WERI-Rb-1 (cell line): Measurements from ENCODE around the gene FBXO21.

Experiments
- DNase-seq: peaks from one replicate; pipeline ENCODE4 v3.0.0-alpha.2; 2020
- H3K27ac ChIP-seq: fragments of 250-450 bp; sonication (Bioruptor Pico); 2 replicates; pipeline ENCODE4 v1.5.1; 2020; ENCODE audit warnings: mild to moderate bottlenecking, moderate library complexity
- H3K27me3 ChIP-seq: fragments of 250-450 bp; sonication (Bioruptor Pico); 2 replicates; pipeline ENCODE4 v1.5.1; 2021; ENCODE audit warnings: mild to moderate bottlenecking, low read depth, moderate library complexity; ENCODE audit not compliant: insufficient read depth, severe bottlenecking
- H3K36me3 ChIP-seq: fragments of 250-450 bp; sonication (Bioruptor Pico); 2 replicates; pipeline ENCODE4 v1.5.1; 2020; ENCODE audit warnings: mild to moderate bottlenecking, moderate library complexity
- H3K4me3 ChIP-seq: 2 replicates; pipeline ENCODE4 v1.5.1; 2011; ENCODE audit warnings: low read depth, mild to moderate bottlenecking, control low read depth, low read length
- H3K9me3 ChIP-seq: fragments of 250-450 bp; sonication (Bioruptor Pico); 2 replicates; pipeline ENCODE4 v1.5.1; 2021; ENCODE audit warnings: mild to moderate bottlenecking, moderate library complexity; ENCODE audit not compliant: severe bottlenecking
- TF ChIP-seq, protein P1 (sequence below): IDR thresholded peaks from 2 replicates; pipeline ENCODE4 v1.5.1; 2011; ENCODE audit warnings: low read depth, mild to moderate bottlenecking, control low read depth, inconsistent platforms, low read length

FBXO21 gene

GRCh38 chr12:117214797-117215196 is 24.5 kb upstream of the FBXO21 start:
- H3K9me3 ChIP-seq, result no peaks in the 10 kb centered on the region
- no peak for DNase-seq
- H3K27me3 ChIP-seq, result no peaks in the 10 kb centered on the region
- H3K27ac ChIP-seq, result no peak overlapping the region
- no peak overlapping the region for H3K4me3 ChIP-seq
- TF ChIP-seq, protein P1, sequence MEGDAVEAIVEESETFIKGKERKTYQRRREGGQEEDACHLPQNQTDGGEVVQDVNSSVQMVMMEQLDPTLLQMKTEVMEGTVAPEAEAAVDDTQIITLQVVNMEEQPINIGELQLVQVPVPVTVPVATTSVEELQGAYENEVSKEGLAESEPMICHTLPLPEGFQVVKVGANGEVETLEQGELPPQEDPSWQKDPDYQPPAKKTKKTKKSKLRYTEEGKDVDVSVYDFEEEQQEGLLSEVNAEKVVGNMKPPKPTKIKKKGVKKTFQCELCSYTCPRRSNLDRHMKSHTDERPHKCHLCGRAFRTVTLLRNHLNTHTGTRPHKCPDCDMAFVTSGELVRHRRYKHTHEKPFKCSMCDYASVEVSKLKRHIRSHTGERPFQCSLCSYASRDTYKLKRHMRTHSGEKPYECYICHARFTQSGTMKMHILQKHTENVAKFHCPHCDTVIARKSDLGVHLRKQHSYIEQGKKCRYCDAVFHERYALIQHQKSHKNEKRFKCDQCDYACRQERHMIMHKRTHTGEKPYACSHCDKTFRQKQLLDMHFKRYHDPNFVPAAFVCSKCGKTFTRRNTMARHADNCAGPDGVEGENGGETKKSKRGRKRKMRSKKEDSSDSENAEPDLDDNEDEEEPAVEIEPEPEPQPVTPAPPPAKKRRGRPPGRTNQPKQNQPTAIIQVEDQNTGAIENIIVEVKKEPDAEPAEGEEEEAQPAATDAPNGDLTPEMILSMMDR, result no peak
- H3K36me3 ChIP-seq, result no peaks in the 10 kb centered on the region

GRCh38 chr12:117213295-117213808 is 23.1 kb upstream of the FBXO21 start:
- TF ChIP-seq, protein P1, result no peak
- Histone ChIP-seq H3K4me3 (no peak overlapping the region), H3K27me3 (no peaks in the 10 kb centered on the region), H3K27ac (no peak overlapping the region), H3K36me3 (no peaks in the 10 kb centered on the region), H3K9me3 (no peaks in the 10 kb centered on the region)
- DNase-seq, result no peak

DNA sequence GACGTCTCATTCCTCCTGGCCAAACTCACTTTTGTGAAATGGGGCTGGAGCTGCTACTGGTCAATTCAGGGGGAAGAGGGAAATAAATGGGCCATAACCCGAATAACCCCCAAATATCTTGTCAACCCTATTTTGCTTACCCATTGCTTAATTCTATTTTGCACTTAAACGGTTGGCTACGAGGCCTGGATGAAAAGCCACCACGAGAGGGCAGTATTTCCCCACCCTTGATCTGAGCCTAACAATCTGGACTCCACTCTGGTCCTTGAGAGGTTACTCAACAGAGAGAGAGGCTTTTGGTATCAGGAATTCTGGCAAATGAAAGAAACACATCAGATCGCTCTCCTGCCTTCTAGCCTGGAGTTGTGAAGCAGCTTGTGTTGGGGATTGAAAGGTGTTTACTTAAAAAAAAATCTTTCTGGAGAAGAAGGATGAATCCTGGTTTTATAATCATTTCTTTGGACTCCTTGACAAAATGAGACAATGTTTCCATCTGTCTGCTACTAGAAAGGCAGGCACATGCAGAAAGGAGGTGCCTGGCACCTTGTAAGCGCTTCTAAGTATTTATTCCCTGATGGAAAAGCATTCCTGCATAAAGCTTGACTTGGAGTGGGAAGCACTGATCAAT is 22.4 kb upstream of the FBXO21 start:
- Histone ChIP-seq H3K27ac (no peak overlapping the region), H3K4me3 (no peak overlapping the region), H3K27me3 (no peaks in the 10 kb centered on the region), H3K36me3 (no peaks in the 10 kb centered on the region), H3K9me3 (no peaks in the 10 kb centered on the region)
- TF ChIP-seq, protein P1, result peak; percentile 79
- DNase-seq, result peak; percentile 68

GRCh38 chr12:117210266-117210918 is 20.1 kb upstream of the FBXO21 start:
- Histone ChIP-seq H3K27me3 (no peaks in the 10 kb centered on the region), H3K4me3 (no peak overlapping the region), H3K9me3 (no peaks in the 10 kb centered on the region), H3K36me3 (no peaks in the 10 kb centered on the region), H3K27ac (no peak overlapping the region)
- TF ChIP-seq, protein P1, result no peak
- DNase-seq, result no peak

GRCh38 chr12:117209626-117210025 is 19.4 kb upstream of the FBXO21 start:
- H3K9me3 ChIP-seq, result no peaks in the 10 kb centered on the region
- no peaks in the 10 kb centered on the region for H3K27me3 ChIP-seq
- no peak for DNase-seq
- H3K36me3 ChIP-seq, result no peaks in the 10 kb centered on the region
- no peak overlapping the region for H3K27ac ChIP-seq
- TF ChIP-seq, protein P1, result no peak
- H3K4me3 ChIP-seq, result no peak overlapping the region
